GM18505 (cell line): Measurements from ENCODE around the gene NGDN.

Source experiments
- ATAC-seq: cut with Tn5 transposase; IDR thresholded peaks from one replicate; pipeline ENCODE4 v1.9.1; 2021; ENCODE audit not compliant: unreplicated experiment
- POLR2A ChIP-seq: IDR thresholded peaks from 4 replicates; pipeline ENCODE4 v1.6.1; 2011; ENCODE audit warnings: borderline replicate concordance; ENCODE audit not compliant: insufficient read depth, insufficient read length; ENCODE audit errors: extremely low read depth

Gene NGDN

GRCh38 chr14:23468704-23469126 lies 788 bp upstream of the NGDN start:
- no peak for ATAC-seq
- TF ChIP-seq POLR2A, result no peak

- no peak for ATAC-seq
- TF ChIP-seq POLR2A, result no peak
These were observed 452 bp downstream of the NGDN start for GRCh38 chr14:23469906-23470403.

- no peak for ATAC-seq
- TF ChIP-seq POLR2A, result no peak
These were observed 1.4 kb downstream of the NGDN start for GRCh38 chr14:23470947-23471346.

GRCh38 chr14:23478109-23478759 lies 8.7 kb downstream of the NGDN start:
- no peak for TF ChIP-seq POLR2A
- no peak for ATAC-seq

GRCh38 chr14:23481362-23481970 lies 12.0 kb downstream of the NGDN start:
- no peak for ATAC-seq
- TF ChIP-seq POLR2A, result no peak

GRCh38 chr14:23481979-23482822 lies 12.7 kb downstream of the NGDN start:
- no peak for TF ChIP-seq POLR2A
- ATAC-seq, result no peak

GRCh38 chr14:23482823-23483148 lies 13.3 kb downstream of the NGDN start:
- no peak for ATAC-seq
- no peak for TF ChIP-seq POLR2A

GRCh38 chr14:23483236-23483854 lies 13.8 kb downstream of the NGDN start:
- TF ChIP-seq POLR2A, result no peak
- ATAC-seq, result no peak

- ATAC-seq, result no peak
These were observed 15.8 kb downstream of the NGDN start for GRCh38 chr14:23485326-23485725.

GRCh38 chr14:23486036-23486435 lies 16.5 kb downstream of the NGDN start:
- no peak for ATAC-seq
- TF ChIP-seq POLR2A, result no peak

More at GRCh38 chr14:23485326-23485725, 15.8 kb downstream of the NGDN start:
- TF ChIP-seq POLR2A, result no peak

GRCh38 chr14:23487216-23487615 lies 17.7 kb downstream of the NGDN start:
- ATAC-seq, result no peak

GRCh38 chr14:23492618-23493272 lies 23.2 kb downstream of the NGDN start:
- ATAC-seq, result no peak
- TF ChIP-seq POLR2A, result no peak

More at GRCh38 chr14:23487216-23487615, 17.7 kb downstream of the NGDN start:
- no peak for TF ChIP-seq POLR2A

GRCh38 chr14:23494223-23494622 lies 24.7 kb downstream of the NGDN start:
- no peak for TF ChIP-seq POLR2A
- no peak for ATAC-seq
